UCSD-AML1 (cell line): ENCODE measurements around the gene RTCA.
"Not testable (repeated sequence)": the region's sequence is repeated elsewhere in the genome, so short reads cannot be mapped to it uniquely, and the experiment has no call there.

Experiments used
- DNase-seq: peaks from one replicate; lab custom pipeline; 2025; ENCODE audit not compliant: unreplicated experiment; lab: John Stamatoyannopoulos, UW

RTCA gene

DNA sequence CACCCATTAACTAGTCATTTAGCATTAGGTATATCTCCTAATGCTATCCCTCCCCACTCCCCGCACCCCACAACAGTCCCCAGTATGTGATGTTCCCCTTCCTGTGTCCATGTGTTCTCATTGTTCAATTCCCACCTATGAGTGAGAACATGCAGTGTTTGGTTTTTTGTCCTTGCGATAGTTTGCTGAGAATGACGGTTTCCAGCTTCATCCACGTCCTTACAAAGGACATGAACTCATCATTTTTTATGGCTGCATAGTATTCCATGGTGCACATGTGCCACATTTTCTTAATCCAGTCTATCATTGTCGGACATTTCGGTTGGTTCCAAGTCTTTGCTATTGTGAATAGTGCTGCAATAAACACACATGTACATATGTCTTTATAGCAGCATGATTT is 7.6 kb upstream of the RTCA start:
- not testable (repeated sequence) for DNase-seq

DNA sequence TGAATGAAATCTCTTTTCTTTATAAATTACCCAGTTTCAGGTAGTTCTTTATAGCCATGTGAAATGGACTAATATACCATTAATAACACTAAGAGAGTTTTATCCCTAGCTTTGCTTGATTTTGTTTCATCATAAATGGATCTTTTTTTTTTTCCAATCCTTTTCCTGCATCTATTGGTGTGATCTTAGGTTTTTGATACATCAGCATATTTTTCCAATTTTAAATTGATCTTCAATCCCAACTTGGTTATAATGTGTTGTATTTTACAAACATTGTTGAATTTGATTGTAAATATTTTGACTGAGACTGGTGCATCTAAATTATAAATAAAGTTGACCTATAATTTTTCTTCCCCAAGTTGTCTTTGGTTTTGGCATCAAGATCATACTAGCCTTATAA is 4.3 kb upstream of the RTCA start:
- DNase-seq: no peak

DNA sequence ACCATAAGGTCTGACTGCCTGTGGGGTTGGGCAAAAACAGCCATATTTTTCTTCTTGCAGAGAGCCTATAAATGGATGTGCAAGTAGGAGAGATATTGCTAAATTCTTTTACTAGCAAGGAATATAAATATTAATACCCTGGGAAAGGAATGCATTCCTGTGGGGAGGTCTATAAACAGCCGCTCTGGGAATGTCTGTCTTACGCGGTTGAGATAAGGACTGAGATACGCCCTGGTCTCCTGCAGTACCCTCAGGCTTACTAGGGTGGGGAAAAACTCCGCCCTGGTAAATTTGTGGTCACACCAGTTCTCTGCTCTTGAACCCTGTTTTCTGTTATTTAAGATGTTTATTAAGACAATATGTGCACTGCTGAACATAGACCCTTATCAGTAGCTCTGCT is 1.9 kb upstream of the RTCA start:
- not testable (repeated sequence) for DNase-seq

DNA sequence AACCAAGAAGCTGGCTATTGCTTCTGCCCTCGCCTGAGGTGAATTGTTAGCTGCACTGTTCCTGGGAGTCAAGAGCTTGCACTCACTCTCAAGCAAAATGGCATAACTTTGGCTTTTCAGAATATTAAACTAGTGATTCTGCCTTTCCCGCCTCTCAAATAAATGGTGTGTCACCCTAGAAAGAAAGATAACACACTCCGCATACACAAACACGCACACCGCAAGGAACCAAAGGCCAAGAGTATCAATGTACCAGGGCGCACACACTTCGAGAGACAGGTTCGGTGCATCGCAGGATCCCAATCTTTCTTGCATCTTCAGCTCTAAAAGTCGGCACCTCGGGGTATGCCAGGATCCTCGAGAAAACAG is 470 bp upstream of the RTCA start:
- DNase-seq: no peak

DNA sequence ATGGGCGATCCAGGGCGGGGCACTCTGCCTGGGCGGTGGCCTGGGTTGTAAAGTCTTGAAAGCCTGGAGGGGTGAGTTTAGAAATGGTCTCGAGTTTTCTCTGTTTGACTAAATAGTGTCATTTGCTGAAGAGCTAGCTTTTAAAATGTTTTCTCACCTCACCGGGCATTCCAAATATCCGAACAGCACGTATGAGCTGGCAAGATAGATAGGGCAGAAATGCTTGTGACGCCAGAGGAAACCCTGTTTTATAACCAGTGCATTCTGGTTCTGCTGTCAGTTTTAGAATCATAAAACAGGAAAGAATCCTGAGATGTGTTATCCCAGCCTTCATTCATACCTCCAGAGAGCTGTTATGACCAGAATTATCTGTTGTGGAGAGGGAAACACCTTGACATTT is 725 bp downstream of the RTCA start:
- DNase-seq: no peak

DNA sequence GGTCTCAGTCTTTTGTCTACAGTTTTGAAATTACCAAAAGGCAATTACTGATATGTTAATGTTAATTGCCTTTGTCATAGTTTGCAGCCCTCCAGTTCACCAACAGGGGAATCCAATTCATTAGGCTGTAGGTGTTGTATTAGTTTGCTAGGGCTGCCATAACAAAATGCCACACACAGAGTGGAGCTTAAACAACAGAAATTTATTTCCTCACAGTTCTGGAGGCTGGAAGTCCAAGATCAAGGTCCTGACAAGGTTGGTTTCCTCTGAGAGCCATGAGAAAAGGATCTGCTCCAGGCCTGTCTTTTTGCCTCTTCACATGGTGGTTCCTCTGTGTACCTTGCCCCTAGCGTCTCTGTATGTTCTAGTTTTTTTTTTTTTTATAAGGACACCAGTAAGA is 1.3 kb downstream of the RTCA start:
- no peak for DNase-seq

DNA sequence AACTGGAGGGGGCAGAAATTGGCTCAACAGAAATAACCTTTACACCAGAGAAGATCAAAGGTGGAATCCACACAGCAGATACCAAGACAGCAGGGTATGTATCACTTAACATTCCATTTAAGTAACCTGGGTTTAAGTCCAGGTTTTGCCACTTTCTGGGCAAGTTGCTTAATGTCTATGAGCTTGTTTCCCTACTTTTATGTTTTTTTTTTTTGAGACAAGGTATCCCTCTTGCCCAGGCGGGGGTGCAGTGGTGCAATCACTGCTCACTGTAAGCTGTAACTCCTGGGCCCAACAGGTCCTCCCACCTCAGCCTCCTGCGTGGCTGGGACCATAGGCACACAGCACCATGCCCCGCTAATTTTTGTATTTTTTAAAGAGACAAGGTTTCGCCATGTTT is 2.2 kb downstream of the RTCA start:
- no peak for DNase-seq

DNA sequence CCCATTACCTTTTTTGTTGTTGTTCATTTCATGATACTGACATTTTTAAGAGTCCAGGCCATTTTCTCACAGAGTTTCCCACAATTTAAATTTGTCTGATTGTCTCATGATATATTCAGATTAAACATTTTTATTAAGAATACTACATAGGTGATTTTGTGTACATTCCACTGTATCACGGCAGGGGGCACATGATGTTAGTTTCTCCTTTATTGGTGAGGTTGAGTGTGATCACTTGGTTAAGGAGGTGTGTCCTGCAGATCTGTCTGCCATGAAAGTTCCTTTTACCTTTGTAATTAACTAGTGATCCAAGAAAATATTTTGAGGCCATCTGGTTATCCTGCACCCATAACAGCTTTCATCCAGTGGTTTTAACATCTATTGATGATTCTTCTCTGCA is 11.8 kb downstream of the RTCA start:
- DNase-seq: no peak

DNA sequence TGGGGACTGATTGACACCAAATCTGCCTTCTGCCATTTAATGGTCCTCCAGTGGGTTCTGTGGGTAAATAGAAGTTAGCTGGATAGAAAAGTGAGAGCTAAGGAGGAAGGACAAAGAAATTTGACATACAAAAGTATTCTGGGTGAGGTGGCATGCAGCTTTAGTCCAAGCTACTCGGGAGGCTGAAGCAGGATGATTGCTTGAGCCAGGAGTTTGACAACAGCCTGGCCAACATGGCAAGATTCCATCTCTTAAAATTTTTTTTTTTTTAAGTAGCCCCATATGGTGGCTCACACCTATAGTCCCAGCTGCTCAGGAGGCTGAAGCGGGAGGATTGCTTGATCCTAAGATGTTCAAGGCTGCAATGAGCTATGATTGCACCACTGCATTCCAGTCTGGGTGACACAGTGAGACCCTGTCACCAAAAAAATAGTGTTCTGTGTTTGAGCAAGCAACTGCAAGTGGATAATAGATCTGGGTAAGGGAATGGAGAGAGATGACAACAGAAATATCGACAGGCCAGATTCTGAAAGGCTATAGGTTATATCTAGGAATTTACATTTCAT is 13.4 kb downstream of the RTCA start:
- DNase-seq: no peak

DNA sequence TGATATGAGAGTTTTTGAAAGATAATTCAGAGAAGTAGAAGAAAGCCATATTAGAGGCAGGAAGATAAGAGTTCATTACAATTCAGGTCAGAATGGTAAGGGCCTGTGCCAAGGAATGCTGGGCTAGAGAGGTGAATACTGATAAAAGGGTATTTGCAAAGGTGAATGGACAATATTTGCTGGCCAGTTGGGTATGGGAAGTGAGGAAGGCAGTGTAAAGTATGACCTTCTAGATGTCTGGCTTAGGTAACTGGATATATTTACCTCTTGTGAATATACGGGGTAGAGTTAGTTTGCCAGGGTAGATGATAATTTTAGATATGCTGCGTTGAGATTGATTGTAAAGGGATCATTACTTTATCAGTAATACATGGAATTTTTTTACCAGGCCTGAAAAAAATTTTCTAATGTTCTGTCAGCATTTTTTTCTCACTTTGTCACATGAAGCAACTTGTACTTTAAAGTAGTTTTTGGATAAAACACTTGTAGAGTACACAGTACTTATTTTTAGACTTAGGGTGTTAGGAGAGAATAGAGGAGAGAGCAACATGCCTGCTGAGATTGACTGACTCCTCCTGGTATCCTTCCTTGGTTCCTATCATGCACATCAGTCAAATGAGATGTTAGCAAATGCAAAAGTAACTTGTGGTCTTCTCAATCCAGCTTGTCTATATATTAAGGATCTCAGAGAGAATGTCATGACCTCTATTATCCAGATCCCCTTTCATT is 14.1 kb downstream of the RTCA start:
- DNase-seq: no peak

DNA sequence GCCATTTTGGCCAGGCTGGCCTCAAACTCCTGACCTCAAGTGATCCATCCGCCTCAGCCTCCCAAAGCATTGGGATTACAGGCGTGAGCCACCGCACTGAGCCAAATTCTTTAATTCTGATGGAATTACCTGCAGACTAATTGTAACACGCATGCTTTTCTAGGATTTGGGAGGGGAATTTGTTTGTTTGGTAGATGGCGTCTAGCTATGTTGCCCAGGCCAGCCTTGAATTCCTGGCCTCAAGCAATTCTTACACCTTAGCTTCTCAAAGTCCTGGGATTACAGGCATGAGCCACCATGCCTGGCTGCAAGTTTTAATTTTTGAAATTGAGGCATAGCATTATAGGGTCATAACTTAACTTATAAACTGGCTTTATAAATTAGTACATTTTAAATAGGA is 18.6 kb downstream of the RTCA start:
- no peak for DNase-seq

DNA sequence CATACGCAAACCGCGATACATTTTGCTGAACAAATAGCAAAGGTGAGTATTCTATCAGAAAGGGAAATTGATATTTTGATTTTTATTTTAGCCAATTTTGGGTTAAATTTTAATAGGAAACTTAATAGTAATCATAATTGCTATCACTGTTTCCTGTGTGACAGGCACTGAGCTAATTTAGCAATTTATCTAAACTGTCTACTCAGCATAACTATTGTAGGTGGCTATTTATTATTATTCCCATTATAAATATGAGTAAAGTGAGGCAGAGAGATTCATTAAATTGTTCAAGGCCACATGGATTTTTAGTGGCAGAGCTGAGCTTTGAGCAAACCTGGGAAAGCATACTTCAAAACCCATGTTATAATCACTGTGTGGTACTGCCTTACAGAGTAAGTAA is 21.1 kb downstream of the RTCA start:
- no peak for DNase-seq

DNA sequence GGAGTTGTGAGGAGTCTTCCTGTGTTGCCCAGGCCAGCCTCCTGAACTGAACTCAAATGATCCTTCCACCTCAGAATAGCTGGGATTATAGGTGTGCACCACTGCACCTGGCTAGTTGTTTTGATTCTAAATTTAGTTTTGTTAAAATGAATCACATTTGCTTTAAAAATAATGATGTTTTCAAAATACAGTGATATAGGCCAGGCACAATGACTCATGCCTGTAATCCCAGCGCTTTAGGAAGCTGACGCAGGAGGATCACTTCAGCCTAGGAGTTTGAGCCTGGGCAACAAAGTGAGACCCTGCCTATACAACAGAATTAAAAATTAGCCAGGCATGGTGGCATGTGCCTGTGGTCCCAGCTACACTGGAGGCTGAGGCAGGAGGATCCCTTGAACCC is 24.3 kb downstream of the RTCA start:
- no peak for DNase-seq

DNA sequence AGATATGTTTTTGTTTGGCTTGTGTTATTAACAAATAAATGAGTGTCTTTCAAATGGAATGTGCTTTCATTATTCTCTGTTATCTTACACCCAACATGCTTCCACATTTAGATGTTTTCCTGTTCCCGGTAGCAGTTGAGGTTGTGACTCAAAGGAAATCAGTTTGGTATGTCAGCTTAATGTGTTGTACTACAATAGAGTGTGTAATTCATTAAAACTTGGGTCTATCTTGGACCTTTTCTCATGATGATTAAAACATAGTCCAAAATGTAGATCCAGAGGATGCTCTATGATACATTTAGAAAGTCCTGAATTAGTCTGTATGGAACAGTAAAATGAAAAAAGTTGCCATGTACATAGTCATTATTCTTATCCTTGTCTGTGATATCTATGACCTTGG is 26.7 kb downstream of the RTCA start:
- DNase-seq: no peak

DNA sequence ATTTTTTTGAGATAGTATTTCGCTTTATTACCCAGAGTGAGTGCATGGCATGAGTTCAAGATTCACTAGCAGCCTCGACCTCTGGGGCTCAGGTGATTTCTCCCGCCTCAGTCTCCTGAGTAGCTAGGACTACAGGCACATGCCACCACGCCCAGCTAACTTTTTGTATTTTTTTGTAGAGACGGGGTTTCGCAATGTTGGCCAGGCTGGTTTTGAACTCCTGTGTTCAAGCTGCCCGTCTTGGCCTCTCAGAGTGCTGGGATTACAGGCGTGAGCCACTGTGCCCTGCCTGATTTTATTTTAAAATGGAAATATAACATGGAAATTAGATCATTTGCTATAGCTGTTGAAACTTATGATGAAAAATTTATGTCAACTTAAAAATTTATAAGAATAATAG is 30.1 kb downstream of the RTCA start:
- no peak for DNase-seq

DNA sequence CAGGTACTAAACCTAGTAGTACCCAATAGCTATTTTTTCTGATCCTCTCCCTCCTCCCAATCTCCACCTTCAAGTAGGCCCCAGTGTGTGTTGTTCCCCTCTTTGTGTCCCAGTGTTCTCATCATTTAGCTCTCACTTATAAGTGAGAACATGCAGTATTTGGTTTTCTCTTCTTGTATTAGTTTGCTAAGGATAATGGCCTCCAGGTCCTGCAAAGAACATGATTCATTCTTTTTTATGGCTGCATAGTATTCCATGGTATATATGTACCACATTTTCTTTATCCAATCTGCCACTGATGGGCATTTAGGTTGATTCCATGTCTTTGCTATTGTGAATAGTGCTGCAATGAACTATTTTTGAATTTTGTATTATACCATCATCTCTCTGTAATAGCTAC is 31.0 kb downstream of the RTCA start:
- not testable (repeated sequence) for DNase-seq

DNA sequence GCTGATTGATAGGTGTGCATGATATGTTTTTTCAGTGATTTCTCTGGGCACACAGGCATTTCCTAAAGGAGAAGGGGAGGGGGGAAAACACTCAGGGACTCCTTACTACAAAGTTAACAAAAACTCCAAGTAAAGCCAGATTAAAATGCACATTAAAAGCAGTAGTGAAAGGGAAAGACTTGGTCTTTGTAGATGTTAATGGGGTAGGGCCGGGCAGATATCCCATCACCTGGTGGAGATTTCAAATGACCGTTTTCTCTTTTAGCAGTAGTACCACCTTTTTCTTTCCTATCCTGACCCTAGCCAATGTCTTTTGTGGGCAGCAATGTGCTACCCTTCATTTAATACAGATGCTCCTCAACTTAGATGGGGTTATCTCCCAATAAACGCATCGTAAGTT is 32.5 kb downstream of the RTCA start:
- no peak for DNase-seq

DNA sequence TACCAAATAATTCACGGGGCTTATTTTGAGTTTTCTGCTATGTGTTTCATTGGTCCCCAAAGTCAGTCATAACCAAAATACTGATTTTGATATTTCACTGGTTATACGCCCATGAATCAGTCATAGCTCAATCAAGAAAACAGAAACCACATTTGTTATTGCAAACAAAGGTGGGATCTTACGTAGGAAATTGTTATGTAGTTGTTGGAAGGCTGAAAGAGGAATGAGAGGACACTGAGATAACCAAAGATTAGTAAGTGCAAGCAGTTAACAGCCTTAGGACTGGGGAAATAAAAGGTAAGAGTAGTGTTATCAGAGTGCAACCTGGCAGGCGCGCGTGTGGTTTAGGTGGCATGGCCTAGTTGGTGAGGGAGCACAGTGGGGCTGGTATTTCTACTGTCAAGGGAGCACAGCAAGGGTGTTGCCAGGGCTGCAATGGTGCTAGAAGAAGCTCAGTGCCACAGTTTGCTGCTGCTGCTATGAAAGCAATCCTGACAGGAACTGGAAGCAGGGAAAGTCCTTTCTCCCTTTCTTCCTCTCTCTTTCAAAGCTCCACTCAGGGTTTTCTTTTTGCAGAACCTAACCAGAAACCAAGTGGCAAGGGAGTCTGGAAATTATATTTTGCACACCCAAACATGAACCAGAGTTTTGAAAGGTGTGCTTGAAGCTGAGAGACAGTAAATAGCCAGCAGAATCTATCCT is 33.7 kb downstream of the RTCA start:
- DNase-seq: no peak

DNA sequence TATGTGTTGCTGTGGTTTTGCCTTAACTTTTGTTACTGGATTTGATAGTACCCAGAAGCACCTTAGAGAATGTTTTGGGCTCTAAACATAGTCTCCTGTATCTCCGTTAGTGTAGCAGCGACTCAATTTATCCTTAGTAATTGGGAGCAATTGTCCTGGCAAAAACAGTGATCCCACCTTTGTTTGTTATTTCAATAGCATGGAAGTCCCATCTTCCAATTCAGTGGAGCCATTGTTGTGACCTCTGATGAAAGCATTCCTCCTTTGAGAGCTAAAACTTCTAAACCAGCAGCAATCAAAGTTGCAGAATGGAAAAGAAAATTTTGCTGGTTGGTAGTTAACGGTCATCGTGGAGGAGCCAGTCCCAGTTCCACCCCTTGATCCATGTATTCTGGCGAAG is 34.7 kb downstream of the RTCA start:
- DNase-seq: no peak

DNA sequence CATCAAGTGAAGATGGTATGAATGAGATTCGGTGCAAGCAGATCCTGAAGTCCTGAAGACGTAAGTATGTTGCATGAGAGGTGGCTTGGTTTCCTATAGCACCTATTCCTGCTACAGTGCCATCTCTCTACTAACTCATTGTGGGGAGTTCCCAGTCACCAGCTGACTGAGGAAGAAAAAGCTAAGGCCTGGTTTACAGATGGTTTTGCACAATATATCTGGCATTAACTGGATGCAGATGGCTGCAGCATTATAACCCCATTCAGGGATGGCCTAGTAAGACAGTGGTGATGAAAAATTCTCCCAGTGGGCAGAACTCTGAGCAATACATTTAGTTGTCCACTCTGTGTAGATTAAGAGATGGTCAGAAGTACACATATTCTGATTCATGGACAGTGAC is 36.7 kb downstream of the RTCA start:
- no peak for DNase-seq

DNA sequence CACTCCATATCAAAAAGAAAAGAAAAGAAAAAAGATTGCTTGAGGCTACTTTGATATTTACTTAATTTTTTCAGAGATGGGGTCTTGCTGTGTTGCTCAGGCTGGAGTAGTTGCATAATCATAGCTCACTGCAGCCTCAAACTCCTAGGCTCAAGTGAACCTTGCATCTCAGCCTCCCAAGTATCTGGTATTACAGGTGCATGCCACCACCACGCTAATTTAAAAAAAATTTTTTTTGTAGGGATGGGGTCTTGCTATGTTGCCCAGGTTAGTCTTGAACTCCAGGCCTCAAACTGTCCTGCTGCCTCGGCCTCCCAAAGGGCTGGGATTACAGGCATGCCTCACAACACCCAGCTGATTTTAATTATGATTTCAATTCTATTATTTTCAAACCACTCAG is 38.2 kb downstream of the RTCA start:
- no peak for DNase-seq

DNA sequence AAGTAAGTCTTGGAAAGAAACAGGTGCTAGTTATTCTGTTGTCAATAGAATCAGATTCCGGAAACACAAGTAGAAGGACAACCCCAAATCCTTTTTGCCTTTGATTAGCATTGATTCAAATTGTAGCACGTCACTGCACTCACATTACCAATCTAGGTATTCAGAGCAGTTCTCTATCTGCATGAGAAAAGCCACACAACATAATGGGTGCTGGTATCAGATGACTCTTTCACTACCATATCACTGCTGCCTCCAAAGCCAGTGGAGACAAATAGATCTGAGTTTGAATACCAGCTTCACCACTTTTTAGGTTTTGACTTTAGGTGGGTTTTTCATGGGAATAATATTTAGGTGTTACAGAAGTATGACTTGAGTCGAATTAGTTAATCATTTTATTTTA is 38.9 kb downstream of the RTCA start:
- no peak for DNase-seq

DNA sequence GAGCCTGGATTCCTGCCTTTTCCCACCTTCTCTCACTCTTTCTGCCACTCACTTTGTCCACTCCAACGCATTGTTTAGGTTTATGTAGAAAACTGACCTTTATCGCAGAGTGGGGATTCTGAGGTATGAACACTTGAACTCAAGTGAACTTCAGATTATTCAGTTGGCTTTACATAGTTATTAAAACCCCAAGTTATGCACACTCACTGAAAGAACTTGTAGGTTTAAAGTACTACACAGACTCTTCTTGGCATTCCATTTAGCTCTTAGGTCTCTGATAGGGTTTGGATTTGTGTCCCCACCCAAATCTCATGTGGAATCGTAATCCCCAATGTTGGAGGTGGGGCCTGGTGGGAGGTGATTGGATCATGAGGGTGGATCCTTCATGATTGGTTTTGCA is 39.9 kb downstream of the RTCA start:
- no peak for DNase-seq
